GM13976 (cell line): Measurements from ENCODE around the gene SMARCD3.

Experiments used
- DNase-seq: peaks from one replicate; pipeline ENCODE4 v3.0.0; 2012; ENCODE audit warnings: low spot score
- CTCF ChIP-seq: IDR thresholded peaks from 2 replicates; pipeline ENCODE4 v1.5.1; 2012; ENCODE audit warnings: borderline replicate concordance, mild to moderate bottlenecking; ENCODE audit not compliant: insufficient read depth; ENCODE audit errors: extremely low read depth, missing control alignments, control extremely low read depth
- in situ Hi-C: fragments of 300-500 bp; cut with MboI; formaldehyde crosslinking; loops from one replicate; pipeline ENCODE4 v1.12.0; 2022; ENCODE audit warnings: low sequenced_read_pairs, mixed read lengths, inconsistent platforms; ENCODE audit not compliant: unreplicated experiment

SMARCD3 gene

DNA sequence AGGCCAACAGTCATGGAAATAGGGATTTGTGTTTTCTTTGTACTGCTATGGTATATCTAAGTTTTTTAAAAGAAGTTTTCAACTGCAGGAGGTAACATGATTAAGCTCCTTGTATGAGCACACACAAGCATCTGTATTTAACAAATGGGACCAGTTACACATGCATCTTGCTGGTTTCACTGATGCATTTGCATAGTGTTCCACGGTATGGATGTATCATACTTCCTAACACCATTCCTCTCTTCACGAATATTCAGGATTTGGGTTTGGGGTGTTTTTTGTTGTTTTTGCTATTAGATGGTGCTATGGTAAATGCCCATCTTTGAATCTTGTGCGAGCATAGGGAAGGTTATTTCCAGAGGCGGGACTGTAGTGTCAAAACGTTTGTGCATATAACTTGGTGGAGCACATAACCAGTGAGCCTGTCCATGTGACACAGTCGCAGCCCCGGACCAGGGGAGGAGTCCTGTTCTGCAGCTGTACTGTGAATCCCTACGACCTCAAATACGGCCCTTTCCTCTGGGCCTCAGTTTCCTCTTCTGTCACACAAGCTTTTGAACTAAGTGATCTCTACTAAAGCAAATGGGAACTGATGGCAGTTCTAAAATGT lies 40.1 kb downstream of the SMARCD3 start:
- in situ Hi-C loops, result no loop called here
- DNase-seq, result no peak
- TF ChIP-seq CTCF, result no peak

DNA sequence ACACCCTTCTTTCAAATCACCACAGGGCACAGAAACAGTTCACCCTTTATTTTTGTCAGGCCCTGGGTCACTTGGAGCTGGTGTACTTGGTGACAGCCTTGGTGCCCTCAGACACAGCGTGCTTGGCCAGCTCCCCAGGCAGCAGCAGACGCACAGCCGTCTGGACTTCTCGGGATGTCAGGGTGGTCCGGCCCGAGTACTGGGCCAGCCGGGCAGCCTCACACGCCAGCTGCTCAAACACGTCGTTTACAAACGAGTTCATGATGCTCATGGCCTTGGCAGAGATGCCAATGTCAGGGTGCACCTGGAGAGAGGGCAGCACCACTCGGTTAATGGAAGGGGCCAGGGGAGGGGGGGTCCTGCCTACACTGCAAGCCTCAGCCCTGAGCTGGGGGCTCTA lies 40.7 kb downstream of the SMARCD3 start:
- TF ChIP-seq CTCF, result no peak
- DNase-seq, result no peak
- in situ Hi-C loops, result no loop called here

GRCh38 chr7:151207315-151207714 lies 41.2 kb downstream of the SMARCD3 start:
- DNase-seq, result no peak
- TF ChIP-seq CTCF, result no peak
- in situ Hi-C loops, result no loop called here

DNA sequence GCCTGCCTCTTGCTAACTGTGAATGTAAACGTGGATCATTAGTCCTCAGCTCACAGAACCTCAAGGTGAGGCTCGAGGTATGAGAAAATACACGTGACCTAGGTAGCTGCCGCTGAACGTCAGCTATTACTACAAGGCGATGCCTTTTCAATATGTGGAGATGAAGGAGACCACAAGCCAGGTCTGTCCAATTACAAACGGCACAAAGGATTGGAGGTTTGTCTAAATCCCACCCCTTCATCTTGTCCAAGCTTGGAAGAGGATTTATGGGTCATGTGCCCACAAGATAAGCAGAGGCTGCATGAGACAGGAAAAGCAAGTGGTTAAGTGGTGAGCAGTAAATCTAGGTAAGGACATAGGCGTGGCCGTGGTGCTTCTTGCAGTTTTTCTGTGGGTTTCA lies 41.6 kb downstream of the SMARCD3 start:
- no peak for TF ChIP-seq CTCF
- DNase-seq, result no peak
- in situ Hi-C loops, result no loop called here

DNA sequence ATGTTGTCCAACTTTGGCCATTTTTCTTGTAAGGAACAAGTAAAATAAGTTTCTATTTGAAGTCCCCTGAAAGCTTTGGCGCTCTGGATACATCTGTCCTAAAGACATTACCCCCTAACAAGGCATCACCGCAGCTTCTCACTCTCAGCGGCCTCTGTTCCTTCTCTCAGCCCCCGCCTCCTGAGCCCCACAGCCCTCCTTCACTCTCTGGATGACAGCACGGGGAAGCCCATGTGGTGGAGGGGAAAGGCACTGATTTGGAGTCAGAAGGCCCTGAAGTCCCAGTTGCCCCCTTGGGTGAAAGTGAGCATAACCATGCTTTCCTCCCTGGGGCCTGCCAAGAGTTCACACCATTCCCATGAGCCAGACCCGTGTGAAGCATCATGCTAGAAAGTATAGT lies 42.8 kb downstream of the SMARCD3 start:
- in situ Hi-C loops, result no loop called here
- no peak for TF ChIP-seq CTCF
- DNase-seq, result peak; percentile 37

- TF ChIP-seq CTCF, result no peak
- in situ Hi-C loops, result no loop called here
- DNase-seq, result peak; percentile 25
Observed at GRCh38 chr7:151204383-151205032, 44.0 kb downstream of the SMARCD3 start.
